Measurements from ENCODE around the gene MCC.

- TF ChIP-seq POLR2A (IDR thresholded peaks at IDR 0.05; ENCODE audit: low read length) (no peak), GATA1 (IDR thresholded peaks at IDR 0.05; ENCODE audit: low read depth, low read length) (no peak)
Observed at GRCh38 chr5:113024076-113024697, 464.1 kb downstream of the MCC start.

All from erythroblast (primary cell).